IMR-90 (cell line): ENCODE data around the gene DIAPH1. TPM values are rescaled to one million over a fixed set of nuclear protein-coding genes. Genes with fewer than 3 reads are reported as not detected.

Source experiments
- ATAC-seq: fragments of 200-7000 bp; cut with Tn5 transposase; 2 replicates; pipeline ENCODE4 v1.9.1; 2020; ENCODE audit warnings: low read depth, mild to moderate bottlenecking, moderate library complexity
- BruUV-seq: library from RNA; stranded (reverse); fragments of 400-500 nt; replicated peaks from 2 replicates; lab custom pipeline; 2021; lab: Mats Ljungman, UMichigan
- CTCF ChIA-PET: fragments of 300-600 bp; formaldehyde crosslinking; extraction: SDS; loops from one replicate; lab custom pipeline; 2021; ENCODE audit warnings: antibody characterized with exemption; lab: Yijun Ruan, JAX
- POLR2A ChIA-PET: fragments of 300-600 bp; sonication (Branson Sonifier 250); formaldehyde crosslinking; loops from one replicate; lab custom pipeline; 2022; ENCODE audit warnings: antibody characterized with exemption; ENCODE audit not compliant: unreplicated experiment; lab: Charles Lee
- DNase-seq: peaks from one replicate; pipeline ENCODE4 v3.0.0; 2013
- H2AFZ ChIP-seq: replicated peaks from 2 replicates; pipeline ENCODE3; 2013; ENCODE audit warnings: low read length, mild to moderate bottlenecking; ENCODE audit not compliant: poor library complexity
- H2AK5ac ChIP-seq: 2 replicates; pipeline ENCODE4 v1.6.1; 2013; ENCODE audit warnings: low read depth, low read length, inconsistent platforms
- H2AK9ac ChIP-seq: replicated peaks from 2 replicates; pipeline ENCODE3; 2013; ENCODE audit warnings: mild to moderate bottlenecking, low read depth, low read length, moderate library complexity; ENCODE audit not compliant: poor library complexity
- H2BK120ac ChIP-seq: 2 replicates; pipeline ENCODE4 v1.6.1; 2013; ENCODE audit warnings: low read depth, low read length, inconsistent platforms
- H2BK15ac ChIP-seq: 3 replicates; pipeline ENCODE4 v1.6.1; 2013; ENCODE audit warnings: low read depth, low read length, inconsistent platforms
- H2BK20ac ChIP-seq: 2 replicates; pipeline ENCODE4 v1.6.1; 2013; ENCODE audit warnings: low read depth, mild to moderate bottlenecking, inconsistent platforms, low read length, moderate library complexity
- H2BK5ac ChIP-seq: 2 replicates; pipeline ENCODE4 v1.6.1; 2013; ENCODE audit warnings: mild to moderate bottlenecking, low read depth, low read length, inconsistent platforms; ENCODE audit not compliant: poor library complexity, severe bottlenecking
- H3K14ac ChIP-seq: replicated peaks from 2 replicates; pipeline ENCODE4 v1.6.1; 2013; ENCODE audit warnings: low read depth, low read length, inconsistent platforms
- H3K18ac ChIP-seq: 2 replicates; pipeline ENCODE4 v1.6.1; 2013; ENCODE audit warnings: low read depth, low read length, control low read depth
- H3K23ac ChIP-seq: 2 replicates; pipeline ENCODE4 v1.6.1; 2013; ENCODE audit warnings: low read depth, low read length, inconsistent platforms
- H3K27ac ChIP-seq: 2 replicates; pipeline ENCODE4 v1.5.1; 2013; ENCODE audit warnings: mild to moderate bottlenecking, control low read depth, low read length; ENCODE audit not compliant: insufficient read depth
- H3K27me3 ChIP-seq: 2 replicates; pipeline ENCODE4 v1.6.1; 2013; ENCODE audit warnings: low read length; ENCODE audit not compliant: control insufficient read depth, insufficient read depth
- H3K36me3 ChIP-seq: 2 replicates; pipeline ENCODE4 v1.6.1; 2013; ENCODE audit warnings: low read length, mixed read lengths; ENCODE audit not compliant: control insufficient read depth, insufficient read depth
- H3K4ac ChIP-seq: 2 replicates; pipeline ENCODE4 v1.6.1; 2013; ENCODE audit warnings: low read depth, low read length, inconsistent platforms
- H3K4me1 ChIP-seq: 2 replicates; pipeline ENCODE4 v1.6.1; 2013; ENCODE audit warnings: low read length, mixed read lengths; ENCODE audit not compliant: control insufficient read depth, insufficient read depth
- H3K4me2 ChIP-seq: 2 replicates; pipeline ENCODE4 v1.6.1; 2013; ENCODE audit warnings: low read depth, mild to moderate bottlenecking, control low read depth, low read length, moderate library complexity
- H3K4me3 ChIP-seq: 2 replicates; pipeline ENCODE4 v1.5.1; 2013; ENCODE audit warnings: low read depth, mild to moderate bottlenecking, control low read depth, low read length, moderate library complexity; ENCODE audit not compliant: insufficient read depth
- H3K56ac ChIP-seq: 2 replicates; pipeline ENCODE4 v1.6.1; 2013; ENCODE audit warnings: low read length, inconsistent platforms; ENCODE audit not compliant: insufficient read depth; ENCODE audit errors: extremely low read depth
- H3K79me1 ChIP-seq, 2 experiments: 2 replicates each; pipeline ENCODE4 v1.6.1; 2013; ENCODE audit warnings: low read length in 2 of 2, inconsistent platforms in 1 of 2, low read depth in 1 of 2
- H3K9ac ChIP-seq: 2 replicates; pipeline ENCODE4 v1.6.1; 2013; ENCODE audit warnings: low read depth, low read length, control low read depth
- H3K9me1 ChIP-seq: 2 replicates; pipeline ENCODE4 v1.6.1; 2013; ENCODE audit warnings: low read length, inconsistent platforms; ENCODE audit not compliant: insufficient read depth
- H3K9me3 ChIP-seq: 2 replicates; pipeline ENCODE4 v1.6.1; 2013; ENCODE audit warnings: low read length; ENCODE audit not compliant: control insufficient read depth, insufficient read depth
- H4K20me1 ChIP-seq: 2 replicates; pipeline ENCODE4 v1.6.1; 2013; ENCODE audit warnings: low read length, inconsistent platforms; ENCODE audit not compliant: insufficient read depth
- H4K5ac ChIP-seq: 2 replicates; pipeline ENCODE4 v1.6.1; 2013; ENCODE audit warnings: mild to moderate bottlenecking, low read depth, low read length, control low read depth
- H4K8ac ChIP-seq, 2 experiments: 2 replicates each; pipeline ENCODE4 v1.6.1; 2013; ENCODE audit warnings: low read depth in 2 of 2, low read length in 2 of 2, control low read depth in 1 of 2, inconsistent platforms in 1 of 2
- H4K91ac ChIP-seq: 2 replicates; pipeline ENCODE4 v1.6.1; 2013; ENCODE audit warnings: low read depth, low read length, inconsistent platforms; ENCODE audit not compliant: insufficient read depth
- BHLHE40 ChIP-seq: fragments of 150-350 bp; IDR thresholded peaks from 2 replicates; pipeline ENCODE4 v1.6.1; 2016; ENCODE audit warnings: mild to moderate bottlenecking, low read depth, low read length
- MAZ ChIP-seq: IDR thresholded peaks from 2 replicates; pipeline ENCODE4 v1.6.1; 2012; ENCODE audit warnings: low read depth, mild to moderate bottlenecking, low read length, improper control_type of control experiment, moderate library complexity, borderline replicate concordance
- WGBS, 2 experiments: methylation state at CpG; one replicate each; pipeline versions ENCODE4 v1.1.5 to v1.1.7; 2013; ENCODE audit warnings: missing lambda C conversion rate in 2 of 2; ENCODE audit not compliant: insufficient read length in 1 of 2; ENCODE audit errors: extremely low coverage in 2 of 2; 5-methylcytosine and 5-hydroxymethylcytosine counted together
- dilution Hi-C: fragments of 300-500 bp; cut with HindIII; formaldehyde crosslinking; loops from one replicate; pipeline ENCODE4 v1.14.3; 2018; ENCODE audit warnings: low sequenced_read_pairs; ENCODE audit not compliant: unreplicated experiment
- in situ Hi-C: fragments of 300-500 bp; cut with MboI; formaldehyde crosslinking; loops from 3 replicates; pipeline ENCODE4 v1.14.3; 2019; ENCODE audit warnings: low sequenced_read_pairs, inconsistent platforms, mixed read lengths
- intact Hi-C: fragments of 100-400 bp; cut with micrococcal nuclease; formaldehyde crosslinking; loops from 2 replicates; pipeline ENCODE4 v1.10.0; 2022
- polyA plus RNA-seq, 3 experiments: library from polyadenylated mRNA; depleted of rRNA; stranded (reverse); fragments of >200 nt; gene quantifications; 2 replicates each; pipeline ENCODE4 v1.2.3, GENCODE V29; 2012; ENCODE audit warnings: low replicate concordance in 1 of 3
- total RNA-seq: library from RNA; depleted of rRNA; stranded (reverse); fragments of >200 nt; gene quantifications from 2 replicates; pipeline ENCODE4 v1.2.3, GENCODE V29; 2012

The DIAPH1 gene
- total and polyA plus RNA-seq, 2 of the 4 experiments (the other 2 are of a cell fraction): 12.0 to 37.4 TPM

- Histone ChIP-seq H4K5ac (no peak overlapping the region), H3K4ac (no peak overlapping the region), H3K4me1 (peaks cover 21% of the 10 kb centered on the region), H2BK120ac (no peak overlapping the region), H3K79me1 (peaks cover 10 to 35% of the 10 kb centered on the region in 2 experiments), H2AK5ac (0 out of 2 replicates have a peak overlapping the region, but pooled peaks have one; percentile 51), H2AK9ac (no peak overlapping the region), H3K14ac (no peak overlapping the region), H4K20me1 (peaks cover 13% of the 10 kb centered on the region; the same call in 1 of the 2 replicates), H3K9me1 (peaks cover 9% of the 10 kb centered on the region; the same call in 1 of the 2 replicates), H3K9me3 (no peaks in the 10 kb centered on the region), H2BK5ac (no peak overlapping the region), H3K4me3 (no peak overlapping the region), H2BK20ac (no peak overlapping the region), H3K56ac (no peak overlapping the region), H3K9ac (no peak overlapping the region), H2BK15ac (no peak overlapping the region), H3K36me3 (peaks cover 34% of the 10 kb centered on the region), H3K18ac (no peak overlapping the region), H3K23ac (peak overlapping the region; percentile 43; the same call in 1 of the 2 replicates), H3K27ac (no peak overlapping the region), H4K8ac (no peak overlapping the region), H4K91ac (no peak overlapping the region), H3K4me2 (no peak overlapping the region), H3K27me3 (no peaks in the 10 kb centered on the region), H2AFZ (no peak overlapping the region)
- in situ Hi-C loops (no loop called here), intact Hi-C loops (no loop called here), dilution Hi-C loops (no loop called here)
- BruUV-seq: no TSS peak
- ATAC-seq (no peak), DNase-seq (no peak)
- ChIA-PET POLR2A (no interaction called here), CTCF (no interaction called here)
- 90% methylated on average over 4 of the region's 8 CpGs; no CpG with 5 or more reads in 1 of the 2 experiments for WGBS, 2 experiments
- TF ChIP-seq MAZ: no peak
- no peak for TF ChIP-seq BHLHE40
These were observed 123.4 kb downstream of the DIAPH1 start for GRCh38 chr5:141495453-141495811.
